Measurements from ENCODE around the gene MBNL1.

MBNL1 gene

GRCh38 chr3:152268555-152269055 lies at the start of gene MBNL1:
TSS of gene MBNL1 (plus strand) at chr3:152268929. CDS start at chr3:152300194, 31,265 bp downstream.
- Mint-ChIP-seq H3K27me3 (no peaks in the 10 kb centered on the region), H3K4me1 (peaks cover 64% of the 10 kb centered on the region), H3K36me3 (ENCODE audit: low read depth) (peaks cover 30% of the 10 kb centered on the region), H3K4me3 (peak within 1 kb of the TSS; percentile 86), H3K9me3 (no peaks in the 10 kb centered on the region), H3K27ac (peak within 1 kb of the TSS; percentile 94)
- peak; percentile 82 for DNase-seq
- ATAC-seq, result peak; percentile 70

GRCh38 chr3:152219216-152219615 lies 49.5 kb upstream of the MBNL1 start:
- DNase-seq (no peak), ATAC-seq (no peak)
- Mint-ChIP-seq H3K27ac (peak overlapping the region; percentile 74), H3K4me1 (peaks cover 66% of the 10 kb centered on the region), H3K27me3 (no peaks in the 10 kb centered on the region), H3K4me3 (peak overlapping the region; percentile 73), H3K9me3 (no peaks in the 10 kb centered on the region), H3K36me3 (ENCODE audit: low read depth) (no peaks in the 10 kb centered on the region)

- DNase-seq (no peak), ATAC-seq (no peak)
- Mint-ChIP-seq H3K36me3 (ENCODE audit: low read depth) (no peaks in the 10 kb centered on the region), H3K4me3 (no peak overlapping the region), H3K27me3 (no peaks in the 10 kb centered on the region), H3K27ac (peak overlapping the region; percentile 74), H3K9me3 (no peaks in the 10 kb centered on the region), H3K4me1 (peaks cover 66% of the 10 kb centered on the region)
These were observed 48.9 kb upstream of the MBNL1 start for GRCh38 chr3:152219769-152220255.

- Mint-ChIP-seq H3K9me3 (no peaks in the 10 kb centered on the region), H3K4me3 (peak overlapping the region; percentile 34), H3K4me1 (peaks cover 67% of the 10 kb centered on the region), H3K36me3 (ENCODE audit: low read depth) (no peaks in the 10 kb centered on the region), H3K27me3 (no peaks in the 10 kb centered on the region), H3K27ac (peak overlapping the region; percentile 67)
- DNase-seq (no peak), ATAC-seq (no peak)
These were observed 46.4 kb upstream of the MBNL1 start for GRCh38 chr3:152222327-152222726.

GRCh38 chr3:152225201-152225600 lies 43.5 kb upstream of the MBNL1 start:
- H3K4me3 Mint-ChIP-seq, result no peak overlapping the region
- H3K4me1 Mint-ChIP-seq, result peaks cover 59% of the 10 kb centered on the region
- no peak overlapping the region for H3K27ac Mint-ChIP-seq
- DNase-seq, result no peak
- no peaks in the 10 kb centered on the region for H3K27me3 Mint-ChIP-seq
- no peak for ATAC-seq
- no peaks in the 10 kb centered on the region for H3K36me3 Mint-ChIP-seq (ENCODE audit: low read depth)
- H3K9me3 Mint-ChIP-seq, result no peaks in the 10 kb centered on the region

- no peak overlapping the region for H3K27ac Mint-ChIP-seq
- H3K27me3 Mint-ChIP-seq, result no peaks in the 10 kb centered on the region
- DNase-seq, result no peak
- no peaks in the 10 kb centered on the region for H3K9me3 Mint-ChIP-seq
- no peaks in the 10 kb centered on the region for H3K36me3 Mint-ChIP-seq (ENCODE audit: low read depth)
- ATAC-seq, result no peak
- H3K4me1 Mint-ChIP-seq, result peaks cover 64% of the 10 kb centered on the region
- no peak overlapping the region for H3K4me3 Mint-ChIP-seq
These were observed 42.6 kb upstream of the MBNL1 start for GRCh38 chr3:152226176-152226575.

GRCh38 chr3:152227027-152227426 lies 41.7 kb upstream of the MBNL1 start:
- Mint-ChIP-seq H3K4me1 (peaks cover 63% of the 10 kb centered on the region), H3K36me3 (ENCODE audit: low read depth) (no peaks in the 10 kb centered on the region), H3K4me3 (no peak overlapping the region), H3K27me3 (no peaks in the 10 kb centered on the region), H3K27ac (no peak overlapping the region), H3K9me3 (no peaks in the 10 kb centered on the region)
- ATAC-seq (no peak), DNase-seq (no peak)

- no peak overlapping the region for H3K4me3 Mint-ChIP-seq
- ATAC-seq, result no peak
- no peaks in the 10 kb centered on the region for H3K9me3 Mint-ChIP-seq
- no peaks in the 10 kb centered on the region for H3K36me3 Mint-ChIP-seq (ENCODE audit: low read depth)
- no peak for DNase-seq
- no peaks in the 10 kb centered on the region for H3K27me3 Mint-ChIP-seq
- peaks cover 68% of the 10 kb centered on the region for H3K4me1 Mint-ChIP-seq
- no peak overlapping the region for H3K27ac Mint-ChIP-seq
These were observed 39.0 kb upstream of the MBNL1 start for GRCh38 chr3:152229692-152230091.

- H3K4me3 Mint-ChIP-seq, result peak overlapping the region; percentile 51
- no peak for DNase-seq
- no peaks in the 10 kb centered on the region for H3K36me3 Mint-ChIP-seq (ENCODE audit: low read depth)
- no peak overlapping the region for H3K27ac Mint-ChIP-seq
- no peaks in the 10 kb centered on the region for H3K27me3 Mint-ChIP-seq
- no peaks in the 10 kb centered on the region for H3K9me3 Mint-ChIP-seq
- no peak for ATAC-seq
- H3K4me1 Mint-ChIP-seq, result peaks cover 67% of the 10 kb centered on the region
These were observed 38.4 kb upstream of the MBNL1 start for GRCh38 chr3:152230370-152230769.

- Mint-ChIP-seq H3K36me3 (ENCODE audit: low read depth) (peaks cover 4% of the 10 kb centered on the region), H3K4me3 (no peak overlapping the region), H3K4me1 (peaks cover 77% of the 10 kb centered on the region), H3K27ac (peak overlapping the region; percentile 88), H3K27me3 (no peaks in the 10 kb centered on the region), H3K9me3 (no peaks in the 10 kb centered on the region)
- DNase-seq, result no peak
- ATAC-seq, result no peak
These were observed 36.7 kb upstream of the MBNL1 start for GRCh38 chr3:152232001-152232400.

GRCh38 chr3:152232679-152233078 lies 36.0 kb upstream of the MBNL1 start:
- H3K4me1 Mint-ChIP-seq, result peaks cover 83% of the 10 kb centered on the region
- H3K27ac Mint-ChIP-seq, result peak overlapping the region; percentile 88
- H3K4me3 Mint-ChIP-seq, result peak overlapping the region; percentile 35
- DNase-seq (no peak), ATAC-seq (peak; percentile 87)
- no peaks in the 10 kb centered on the region for H3K27me3 Mint-ChIP-seq
- H3K36me3 Mint-ChIP-seq (ENCODE audit: low read depth), result peaks cover 7% of the 10 kb centered on the region
- peaks cover 3% of the 10 kb centered on the region for H3K9me3 Mint-ChIP-seq

- Mint-ChIP-seq H3K36me3 (ENCODE audit: low read depth) (peaks cover 8% of the 10 kb centered on the region), H3K4me3 (peak overlapping the region; percentile 27), H3K4me1 (peaks cover 86% of the 10 kb centered on the region), H3K27me3 (no peaks in the 10 kb centered on the region), H3K9me3 (peaks cover 5% of the 10 kb centered on the region), H3K27ac (peak overlapping the region; percentile 34)
- DNase-seq (no peak), ATAC-seq (no peak)
These were observed 33.9 kb upstream of the MBNL1 start for GRCh38 chr3:152234657-152235375.

GRCh38 chr3:152235709-152236298 lies 32.9 kb upstream of the MBNL1 start:
- no peaks in the 10 kb centered on the region for H3K27me3 Mint-ChIP-seq
- peaks cover 5% of the 10 kb centered on the region for H3K9me3 Mint-ChIP-seq
- no peak for ATAC-seq
- peak overlapping the region; percentile 70 for H3K27ac Mint-ChIP-seq
- DNase-seq, result no peak
- H3K36me3 Mint-ChIP-seq (ENCODE audit: low read depth), result peaks cover 8% of the 10 kb centered on the region
- H3K4me1 Mint-ChIP-seq, result peaks cover 87% of the 10 kb centered on the region
- H3K4me3 Mint-ChIP-seq, result peak overlapping the region; percentile 19

- H3K27ac Mint-ChIP-seq, result peak overlapping the region; percentile 82
- peaks cover 5% of the 10 kb centered on the region for H3K9me3 Mint-ChIP-seq
- ATAC-seq (no peak), DNase-seq (no peak)
- H3K36me3 Mint-ChIP-seq (ENCODE audit: low read depth), result peaks cover 8% of the 10 kb centered on the region
- peaks cover 88% of the 10 kb centered on the region for H3K4me1 Mint-ChIP-seq
- no peaks in the 10 kb centered on the region for H3K27me3 Mint-ChIP-seq
- H3K4me3 Mint-ChIP-seq, result peak overlapping the region; percentile 52
These were observed 32.0 kb upstream of the MBNL1 start for GRCh38 chr3:152236716-152237115.

All from activated naive CD8-positive, alpha-beta T cell treated with anti-CD3 and anti-CD28 coated beads, Interleukin-2, amount 50 U/mL, for 24 hours (primary cell).